Measurements from ENCODE around the gene TEX22. TPM values are rescaled to one million over a fixed set of nuclear protein-coding genes. Genes with fewer than 3 reads are reported as not detected.
A peak's percentile ranks its signal among the peaks of the same experiment; 100 is the strongest.

TEX22 gene
- total RNA-seq, 1 experiment from 2014 or later, result 0.87 TPM

GRCh38 chr14:105421723-105422615 lies 23.6 kb downstream of the TEX22 start:
- H3K27ac Mint-ChIP-seq, result peak overlapping the region; percentile 53
- ATAC-seq (no peak), DNase-seq (ENCODE audit: low spot score) (no peak)
- H3K4me3 Mint-ChIP-seq, result peak overlapping the region; percentile 90
- H3K36me3 Mint-ChIP-seq, result peaks cover 21% of the 10 kb centered on the region
- TF ChIP-seq ZNF416 (CRISPR knock-in tag; IDR thresholded peaks at IDR 0.05) (no peak), OVOL2 (CRISPR knock-in tag; IDR thresholded peaks at IDR 0.05; ENCODE audit: borderline replicate concordance) (no peak), ZNF532 (CRISPR knock-in tag; IDR thresholded peaks at IDR 0.05; ENCODE audit: borderline replicate concordance) (no peak), ESRRA (CRISPR knock-in tag; IDR thresholded peaks at IDR 0.05; ENCODE audit: borderline replicate concordance) (no peak), ZNF671 (CRISPR knock-in tag; IDR thresholded peaks at IDR 0.05) (no peak), NFYB (CRISPR knock-in tag; conservative IDR thresholded peaks at IDR 0.05; ENCODE audit: low read depth) (no peak), SP1 (CRISPR knock-in tag; conservative IDR thresholded peaks at IDR 0.05) (no peak), CBFB (CRISPR knock-in tag; IDR thresholded peaks at IDR 0.05; ENCODE audit: low read depth) (no peak), CREB1 (CRISPR knock-in tag; IDR thresholded peaks at IDR 0.05) (no peak), TP53 (CRISPR knock-in tag; IDR thresholded peaks at IDR 0.05) (no peak)
- H3K9me3 Mint-ChIP-seq, result 0 out of 2 replicates have a peak, but pooled peaks cover under 1% of the 10 kb centered on the region
- POLR2A ChIA-PET, result no interaction called here
- peaks cover 26% of the 10 kb centered on the region for H3K4me1 Mint-ChIP-seq
- CTCF ChIA-PET, result interaction anchor here (0.9 to 2.3 kb wide), 3 partner anchors 27 to 59 kb away, joined by 3 to 11 read pairs (median 10); no protein-coding TSS in a partner anchor
- peaks cover 14% of the 10 kb centered on the region for H3K27me3 Mint-ChIP-seq (ENCODE audit: low read depth)

DNA sequence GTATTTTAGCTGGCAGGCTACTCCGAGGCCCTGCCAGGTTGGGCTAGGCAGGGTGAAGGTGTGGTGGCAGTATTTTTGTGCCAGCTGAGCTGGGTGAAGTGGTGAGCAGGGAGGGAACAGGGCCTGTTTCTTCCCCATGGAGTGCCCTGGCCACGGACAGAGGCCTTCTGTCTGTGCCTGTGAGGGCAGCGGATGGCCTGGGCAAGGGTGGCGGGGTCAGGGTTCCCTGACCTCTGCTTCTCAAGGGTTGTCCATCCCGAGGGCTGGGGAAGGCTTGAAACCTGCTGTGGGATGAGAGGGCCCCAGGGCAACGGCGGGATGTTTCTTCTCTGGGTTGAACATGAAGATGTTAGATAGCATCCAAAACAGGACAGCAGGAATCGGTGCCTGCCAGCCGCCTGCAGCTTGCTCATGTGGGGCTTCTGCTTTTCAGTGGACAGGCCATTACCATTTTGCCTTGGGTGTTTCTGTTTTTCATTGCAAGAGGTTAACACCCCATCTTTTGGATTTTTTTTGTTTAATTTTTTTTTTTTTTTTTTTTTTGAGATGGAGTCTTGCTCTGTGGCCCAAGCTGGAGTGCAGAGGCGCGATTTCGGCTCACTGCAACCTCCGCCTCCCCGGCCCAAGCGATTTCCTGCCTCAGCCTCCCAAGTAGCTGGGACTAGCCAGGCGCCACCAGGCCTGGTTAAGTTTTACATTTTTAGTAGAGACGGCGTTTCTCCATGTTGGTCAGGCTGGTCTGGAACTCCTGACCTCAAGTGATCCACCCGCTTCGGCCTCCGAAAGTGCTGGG lies 24.6 kb downstream of the TEX22 start:
- ChIA-PET CTCF (no interaction called here), POLR2A (interaction anchor here (0.5 kb wide), 1 partner anchor 71 kb away, joined by 3 read pairs; no protein-coding TSS in a partner anchor)
- TF ChIP-seq TEAD4 (CRISPR knock-in tag; IDR thresholded peaks at IDR 0.05) (no peak), NFYB (CRISPR knock-in tag; conservative IDR thresholded peaks at IDR 0.05; ENCODE audit: low read depth) (no peak), ZNF263 (CRISPR knock-in tag; IDR thresholded peaks at IDR 0.05; ENCODE audit: low read depth) (no peak), ZMAT4 (CRISPR knock-in tag; IDR thresholded peaks at IDR 0.05) (no peak), MYBL2 (CRISPR knock-in tag; IDR thresholded peaks at IDR 0.05) (no peak), GABPB1 (CRISPR knock-in tag; IDR thresholded peaks at IDR 0.05) (no peak)
- TF ChIP-seq, protein P1, sequence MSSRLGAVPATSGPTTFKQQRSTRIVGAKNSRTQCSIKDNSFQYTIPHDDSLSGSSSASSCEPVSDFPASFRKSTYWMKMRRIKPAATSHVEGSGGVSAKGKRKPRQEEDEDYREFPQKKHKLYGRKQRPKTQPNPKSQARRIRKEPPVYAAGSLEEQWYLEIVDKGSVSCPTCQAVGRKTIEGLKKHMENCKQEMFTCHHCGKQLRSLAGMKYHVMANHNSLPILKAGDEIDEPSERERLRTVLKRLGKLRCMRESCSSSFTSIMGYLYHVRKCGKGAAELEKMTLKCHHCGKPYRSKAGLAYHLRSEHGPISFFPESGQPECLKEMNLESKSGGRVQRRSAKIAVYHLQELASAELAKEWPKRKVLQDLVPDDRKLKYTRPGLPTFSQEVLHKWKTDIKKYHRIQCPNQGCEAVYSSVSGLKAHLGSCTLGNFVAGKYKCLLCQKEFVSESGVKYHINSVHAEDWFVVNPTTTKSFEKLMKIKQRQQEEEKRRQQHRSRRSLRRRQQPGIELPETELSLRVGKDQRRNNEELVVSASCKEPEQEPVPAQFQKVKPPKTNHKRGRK (CRISPR knock-in tag; IDR thresholded peaks at IDR 0.05; ENCODE audit: borderline replicate concordance), result no peak

More for the DNA sequence above, 24.6 kb downstream of the TEX22 start:
- Mint-ChIP-seq H3K4me1 (peaks cover 26% of the 10 kb centered on the region), H3K27me3 (ENCODE audit: low read depth) (peaks cover 11% of the 10 kb centered on the region), H3K27ac (peak overlapping the region; percentile 79), H3K9me3 (0 out of 2 replicates have a peak, but pooled peaks cover 3% of the 10 kb centered on the region), H3K4me3 (no peak overlapping the region; the same call in 1 of the 2 replicates), H3K36me3 (peaks cover 25% of the 10 kb centered on the region)
- no peak for DNase-seq (ENCODE audit: low spot score)
- no peak for ATAC-seq

All from WTC11 (cell line).